Activated gamma-delta T cell (primary cell): ENCODE results near the gene IRX2.

Source experiments
- DNase-seq: peaks from one replicate; lab custom pipeline; 2025; lab: John Stamatoyannopoulos, UW

Gene IRX2

DNA sequence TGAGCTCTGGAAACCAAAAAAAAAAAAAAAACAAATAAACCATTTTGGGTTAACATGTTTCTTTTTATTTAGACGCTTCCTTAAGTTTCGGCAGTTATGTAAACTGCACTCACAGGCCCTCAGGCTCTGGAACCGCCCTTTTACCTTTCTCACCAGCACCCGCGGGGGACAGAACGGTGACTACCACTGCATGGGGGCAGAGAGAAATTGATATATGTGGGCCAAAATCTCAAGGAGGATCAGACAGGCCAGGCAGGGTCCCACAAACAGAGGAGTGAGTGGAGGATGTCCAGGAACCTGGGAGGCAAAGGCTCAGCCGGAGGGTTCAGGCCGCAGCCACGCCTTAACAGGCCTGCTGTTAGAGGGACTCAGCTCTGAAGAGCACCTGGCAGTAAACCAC is 54.4 kb downstream of the IRX2 start:
- no peak for DNase-seq
